GM10248 (cell line): ENCODE results near the gene UBAP2.

ENCODE experiments used
- CTCF ChIA-PET: fragments of 300-600 bp; sonication (Branson Sonifier 250); formaldehyde crosslinking; extraction: SDS; loops from one replicate; lab custom pipeline; 2021; ENCODE audit warnings: antibody characterized with exemption; lab: Yijun Ruan, JAX
- POLR2A ChIA-PET: fragments of 350-650 bp; sonication (Branson Sonifier 250); formaldehyde crosslinking; extraction: SDS; loops from one replicate; lab custom pipeline; 2020; ENCODE audit warnings: antibody characterized with exemption; lab: Yijun Ruan, JAX
- DNase-seq: peaks from one replicate; pipeline ENCODE4 v3.0.0; 2012; ENCODE audit errors: extremely low spot score
- TF ChIP-seq, protein P1 (sequence below): IDR thresholded peaks from 2 replicates; pipeline ENCODE4 v1.5.1; 2012; ENCODE audit warnings: mild to moderate bottlenecking, low read depth; ENCODE audit errors: extremely low read depth, missing control alignments, control extremely low read depth

Gene UBAP2

DNA sequence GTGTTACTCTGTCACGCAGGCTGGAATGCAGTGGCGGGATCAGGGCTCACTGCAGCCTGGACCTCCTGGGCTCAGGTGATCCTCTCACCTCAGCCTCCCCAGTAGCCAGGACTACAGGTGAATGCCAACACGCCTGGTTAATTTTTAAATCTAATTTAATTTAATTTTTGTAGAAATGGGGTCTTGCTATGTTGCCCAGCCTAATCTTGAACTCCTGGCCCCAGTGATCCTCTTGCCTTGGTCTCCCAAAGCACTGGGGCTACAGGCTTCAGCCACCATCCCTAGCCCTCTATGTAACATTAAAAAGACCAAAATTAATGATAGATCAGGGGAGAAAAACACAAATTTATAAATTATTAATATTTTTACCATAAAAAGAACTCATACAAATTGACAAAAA lies 11.3 kb upstream of the UBAP2 start:
- CTCF ChIA-PET: interaction anchor here (3.2 kb wide), 1 partner anchor 14 kb away, joined by 15 read pairs; no protein-coding TSS in a partner anchor
- POLR2A ChIA-PET: no interaction called here
- no peak for DNase-seq
- TF ChIP-seq, protein P1, sequence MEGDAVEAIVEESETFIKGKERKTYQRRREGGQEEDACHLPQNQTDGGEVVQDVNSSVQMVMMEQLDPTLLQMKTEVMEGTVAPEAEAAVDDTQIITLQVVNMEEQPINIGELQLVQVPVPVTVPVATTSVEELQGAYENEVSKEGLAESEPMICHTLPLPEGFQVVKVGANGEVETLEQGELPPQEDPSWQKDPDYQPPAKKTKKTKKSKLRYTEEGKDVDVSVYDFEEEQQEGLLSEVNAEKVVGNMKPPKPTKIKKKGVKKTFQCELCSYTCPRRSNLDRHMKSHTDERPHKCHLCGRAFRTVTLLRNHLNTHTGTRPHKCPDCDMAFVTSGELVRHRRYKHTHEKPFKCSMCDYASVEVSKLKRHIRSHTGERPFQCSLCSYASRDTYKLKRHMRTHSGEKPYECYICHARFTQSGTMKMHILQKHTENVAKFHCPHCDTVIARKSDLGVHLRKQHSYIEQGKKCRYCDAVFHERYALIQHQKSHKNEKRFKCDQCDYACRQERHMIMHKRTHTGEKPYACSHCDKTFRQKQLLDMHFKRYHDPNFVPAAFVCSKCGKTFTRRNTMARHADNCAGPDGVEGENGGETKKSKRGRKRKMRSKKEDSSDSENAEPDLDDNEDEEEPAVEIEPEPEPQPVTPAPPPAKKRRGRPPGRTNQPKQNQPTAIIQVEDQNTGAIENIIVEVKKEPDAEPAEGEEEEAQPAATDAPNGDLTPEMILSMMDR: no peak

DNA sequence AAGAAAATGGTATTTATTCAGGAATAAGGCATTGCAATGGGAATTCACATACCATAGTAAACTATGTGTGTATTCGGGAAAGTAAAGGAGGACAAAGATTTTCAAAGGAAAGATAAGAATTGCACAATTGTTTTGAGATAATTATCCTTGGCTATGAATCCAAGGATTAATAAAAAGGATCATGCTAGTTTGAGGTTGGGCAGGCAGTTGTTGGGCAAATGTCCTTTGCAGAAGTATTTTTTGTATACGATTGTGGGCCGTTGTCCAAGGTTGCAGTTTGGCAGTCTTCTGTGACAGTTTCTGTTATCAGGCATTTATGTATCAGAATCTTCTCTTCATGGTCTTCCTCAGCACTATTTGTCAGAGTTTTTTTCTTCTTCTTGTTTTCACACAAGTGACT lies 10.6 kb upstream of the UBAP2 start:
- ChIA-PET CTCF (interaction anchor here (3.2 kb wide), 1 partner anchor 14 kb away, joined by 15 read pairs; no protein-coding TSS in a partner anchor), POLR2A (no interaction called here)
- DNase-seq: no peak
- TF ChIP-seq, protein P1: no peak

DNA sequence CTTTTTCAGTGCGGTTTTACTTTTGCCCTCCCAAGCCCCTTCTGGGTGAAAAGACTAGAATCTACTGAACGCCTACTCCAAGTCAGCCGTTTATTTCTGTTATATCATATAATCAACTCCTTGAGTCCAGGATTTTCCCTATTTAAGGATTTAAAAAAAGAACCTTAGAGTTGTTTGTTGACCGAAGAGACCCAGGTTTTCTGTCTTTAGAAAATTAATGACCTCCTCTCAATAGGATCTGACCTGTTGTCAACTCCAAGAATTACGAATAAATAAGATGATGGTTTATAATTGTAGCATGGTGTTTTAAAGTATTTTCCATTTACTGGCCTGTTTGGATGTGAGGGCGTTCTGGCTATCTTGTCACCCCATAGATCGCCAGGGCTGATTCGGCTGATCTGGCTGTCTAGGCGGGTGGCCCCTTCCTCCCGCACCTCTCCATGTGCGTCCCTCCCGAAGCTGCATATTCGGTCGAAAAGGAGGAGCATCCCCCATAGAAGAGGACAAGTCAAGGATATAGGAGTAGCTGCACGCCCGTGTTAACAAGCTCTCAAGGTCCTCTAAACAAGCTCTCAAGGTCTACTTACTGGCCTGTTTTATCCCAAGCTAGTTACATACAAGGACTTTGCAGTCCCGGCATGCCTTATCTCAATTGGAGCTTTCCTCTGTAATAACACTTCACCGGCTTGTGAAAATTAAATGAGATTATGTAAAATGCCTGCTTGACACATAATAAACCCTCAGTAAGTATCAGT lies 1.1 kb upstream of the UBAP2 start:
- ChIA-PET POLR2A (interaction anchor here (0.7 to 1.8 kb wide), 2 partner anchors 19 to 22 kb away, joined by 3 to 7 read pairs; no protein-coding TSS in a partner anchor), CTCF (interaction anchor here (0.9 to 1.3 kb wide), 2 partner anchors 23 to 24 kb away, joined by 4 to 5 read pairs; no protein-coding TSS in a partner anchor)
- TF ChIP-seq, protein P1: no peak
- DNase-seq: no peak

DNA sequence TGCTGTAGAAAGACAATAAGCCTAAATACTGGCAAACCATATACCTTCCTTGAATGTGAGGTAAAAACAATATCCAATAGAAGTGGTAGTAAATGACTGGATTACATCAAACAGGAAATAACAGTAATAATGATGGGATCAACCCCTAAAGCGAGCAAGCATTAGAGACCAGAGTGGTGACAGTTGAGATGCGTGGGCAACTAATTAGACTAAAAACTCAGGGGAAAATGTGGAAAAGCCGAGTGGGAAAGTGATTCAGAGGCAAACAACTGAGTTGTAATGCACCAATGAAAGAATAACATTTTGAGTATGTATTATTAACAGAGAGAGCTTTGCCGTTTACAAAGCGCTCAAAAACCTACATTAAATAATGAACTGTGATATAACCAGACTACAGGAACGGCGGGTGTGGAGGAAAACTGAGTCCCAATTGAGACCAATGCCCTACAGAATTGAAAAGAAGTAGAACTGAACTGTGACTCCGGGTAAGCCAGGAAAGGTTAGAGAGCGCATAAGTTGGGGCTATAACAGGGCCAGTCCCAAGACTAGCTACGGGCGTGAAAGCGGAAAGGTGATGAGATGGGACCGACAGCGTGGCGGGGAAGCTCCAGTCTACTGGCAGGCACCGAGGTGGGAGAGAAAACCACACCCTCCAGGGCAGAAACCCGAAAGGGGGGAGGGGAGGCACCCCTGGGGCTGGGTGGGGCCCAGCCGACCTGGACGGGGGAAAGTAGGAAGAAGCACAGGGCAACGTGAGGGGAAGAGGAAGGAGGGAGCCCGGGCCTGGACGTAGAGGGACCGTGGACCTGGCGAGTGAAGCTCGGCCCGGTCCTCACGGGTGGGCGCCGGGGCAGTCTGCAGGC lies 592 bp downstream of the UBAP2 start:
- CTCF ChIA-PET: interaction anchor here (0.7 to 1.3 kb wide), 7 partner anchors 17 to 234 kb away, joined by 3 to 5 read pairs (median 4); no protein-coding TSS in a partner anchor
- TF ChIP-seq, protein P1: no peak
- POLR2A ChIA-PET: interaction anchor here (0.5 to 1.8 kb wide), 6 partner anchors 17 to 226 kb away, joined by 4 to 7 read pairs (median 4); no protein-coding TSS in a partner anchor
- DNase-seq: peak; percentile 57

DNA sequence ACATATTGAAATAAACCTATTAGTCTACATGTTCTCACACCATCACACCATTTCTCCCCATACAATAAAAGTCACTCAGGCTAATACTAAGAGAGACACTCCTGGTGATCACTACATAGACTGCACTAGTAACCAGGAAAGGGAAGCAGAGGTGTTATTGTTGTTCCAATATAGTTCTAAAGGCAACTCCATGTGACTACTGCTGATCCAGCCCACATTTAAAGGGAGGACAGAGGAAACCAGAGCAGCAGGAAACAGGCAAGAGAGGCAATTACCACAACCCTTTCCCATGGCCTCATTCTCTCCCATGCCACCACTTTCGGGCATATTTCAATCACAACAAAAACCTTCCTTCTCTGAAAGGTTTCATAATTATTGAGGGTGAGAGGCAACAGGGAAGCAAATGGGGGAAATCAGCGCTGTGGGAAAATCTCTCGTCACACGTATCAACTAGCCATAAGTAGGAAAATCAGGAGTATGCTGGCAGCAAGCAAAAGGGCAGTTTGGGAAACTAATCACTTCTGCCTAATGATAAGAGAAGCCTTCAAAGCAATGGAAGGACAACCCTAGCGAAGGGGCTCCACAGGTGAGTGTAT lies 1.8 kb downstream of the UBAP2 start:
- CTCF ChIA-PET: no interaction called here

More for the DNA sequence above, 1.8 kb downstream of the UBAP2 start:
- POLR2A ChIA-PET: no interaction called here
- TF ChIP-seq, protein P1: no peak
- DNase-seq: no peak
